HFFc6 (cell line): Measurements from ENCODE around the gene SPIRE2. TPM values are rescaled to one million over a fixed set of nuclear protein-coding genes. Genes with fewer than 3 reads are reported as not detected.
"Not testable (repeated sequence)": the region's sequence is repeated elsewhere in the genome, so short reads cannot be mapped to it uniquely, and the experiment has no call there.

Experiments
- DNase-seq: peaks from one replicate; pipeline ENCODE4 v3.0.0-alpha.2; 2018
- H3K27ac Mint-ChIP-seq: 2 replicates; pipeline ENCODE4 v1.8.0; 2020; ENCODE audit warnings: mild to moderate bottlenecking, mixed read lengths
- H3K27me3 Mint-ChIP-seq: 2 replicates; pipeline ENCODE4 v1.8.0; 2021; ENCODE audit warnings: mild to moderate bottlenecking, moderate library complexity, mixed read lengths; ENCODE audit not compliant: insufficient read depth
- H3K36me3 Mint-ChIP-seq: 2 replicates; pipeline ENCODE4 v1.8.0; 2021; ENCODE audit warnings: low read depth, mixed read lengths
- H3K4me1 Mint-ChIP-seq: 2 replicates; pipeline ENCODE4 v1.8.0; 2020; ENCODE audit warnings: low read depth, mixed read lengths
- H3K4me3 Mint-ChIP-seq: 2 replicates; pipeline ENCODE4 v1.8.0; 2020; ENCODE audit warnings: mild to moderate bottlenecking, moderate library complexity, mixed read lengths
- H3K9me3 Mint-ChIP-seq: 2 replicates; pipeline ENCODE4 v1.8.0; 2020; ENCODE audit warnings: mild to moderate bottlenecking, mixed read lengths
- total RNA-seq, 6 experiments: library from RNA; stranded (reverse); fragmentation: NEBNext Ultra II Directional; extraction: Animal tissue kit (Norgen Biotek cat#: 25700); gene quantifications; 2 replicates in 1 of 6; 3 replicates in 5 of 6; pipeline ENCODE4 v1.2.3, GENCODE V29; 2021
- TF ChIP-seq, protein P1 (sequence below): fragments of 200-600 bp; sonication (generic); IDR thresholded peaks from 2 replicates; pipeline ENCODE4 v1.5.0; 2021; ENCODE audit warnings: antibody characterized with exemption, mild to moderate bottlenecking

SPIRE2 gene
- total RNA-seq, 6 experiments from 2014 or later = 1.5 to 2.5 (median 1.9) TPM

DNA sequence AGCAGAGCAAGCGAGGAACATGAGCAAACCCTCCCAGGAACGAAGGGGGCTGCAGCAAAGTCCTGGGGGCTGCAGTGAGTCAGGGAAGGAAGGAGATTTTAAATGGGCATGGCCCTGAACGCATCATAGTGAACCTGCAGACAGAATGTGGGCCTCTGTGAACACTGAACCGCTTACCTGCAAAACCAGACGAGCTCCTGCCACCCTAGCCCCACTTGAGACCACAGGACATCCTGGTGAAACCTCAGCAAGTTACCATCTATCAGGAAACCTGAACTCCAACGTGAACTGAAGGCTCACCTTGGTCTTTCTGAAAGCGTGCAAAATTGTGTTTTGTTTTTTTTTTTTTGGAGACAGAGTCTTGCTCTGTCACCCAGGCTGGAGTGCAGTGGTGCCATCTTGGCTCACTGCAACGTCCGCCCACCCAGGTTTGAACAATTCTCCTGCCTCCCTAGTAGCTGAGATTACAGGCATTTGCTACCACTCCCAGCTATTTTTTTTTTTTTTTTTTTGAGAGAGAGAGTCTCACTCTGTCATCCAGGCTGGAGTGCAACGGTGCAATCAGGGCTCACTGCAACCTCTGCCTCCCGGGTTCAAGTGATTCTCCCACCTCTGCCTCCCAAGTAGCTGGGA, 42.6 kb upstream of the SPIRE2 start:
- DNase-seq = no peak
- Mint-ChIP-seq H3K27ac (no peak overlapping the region), H3K36me3 (peaks cover 19% of the 10 kb centered on the region; the same call in 1 of the 2 replicates), H3K27me3 (peaks cover 2% of the 10 kb centered on the region; the same call in 1 of the 2 replicates), H3K4me1 (no peaks in the 10 kb centered on the region), H3K4me3 (no peak overlapping the region), H3K9me3 (no peaks in the 10 kb centered on the region)
- TF ChIP-seq, protein P1, sequence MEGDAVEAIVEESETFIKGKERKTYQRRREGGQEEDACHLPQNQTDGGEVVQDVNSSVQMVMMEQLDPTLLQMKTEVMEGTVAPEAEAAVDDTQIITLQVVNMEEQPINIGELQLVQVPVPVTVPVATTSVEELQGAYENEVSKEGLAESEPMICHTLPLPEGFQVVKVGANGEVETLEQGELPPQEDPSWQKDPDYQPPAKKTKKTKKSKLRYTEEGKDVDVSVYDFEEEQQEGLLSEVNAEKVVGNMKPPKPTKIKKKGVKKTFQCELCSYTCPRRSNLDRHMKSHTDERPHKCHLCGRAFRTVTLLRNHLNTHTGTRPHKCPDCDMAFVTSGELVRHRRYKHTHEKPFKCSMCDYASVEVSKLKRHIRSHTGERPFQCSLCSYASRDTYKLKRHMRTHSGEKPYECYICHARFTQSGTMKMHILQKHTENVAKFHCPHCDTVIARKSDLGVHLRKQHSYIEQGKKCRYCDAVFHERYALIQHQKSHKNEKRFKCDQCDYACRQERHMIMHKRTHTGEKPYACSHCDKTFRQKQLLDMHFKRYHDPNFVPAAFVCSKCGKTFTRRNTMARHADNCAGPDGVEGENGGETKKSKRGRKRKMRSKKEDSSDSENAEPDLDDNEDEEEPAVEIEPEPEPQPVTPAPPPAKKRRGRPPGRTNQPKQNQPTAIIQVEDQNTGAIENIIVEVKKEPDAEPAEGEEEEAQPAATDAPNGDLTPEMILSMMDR = no peak

DNA sequence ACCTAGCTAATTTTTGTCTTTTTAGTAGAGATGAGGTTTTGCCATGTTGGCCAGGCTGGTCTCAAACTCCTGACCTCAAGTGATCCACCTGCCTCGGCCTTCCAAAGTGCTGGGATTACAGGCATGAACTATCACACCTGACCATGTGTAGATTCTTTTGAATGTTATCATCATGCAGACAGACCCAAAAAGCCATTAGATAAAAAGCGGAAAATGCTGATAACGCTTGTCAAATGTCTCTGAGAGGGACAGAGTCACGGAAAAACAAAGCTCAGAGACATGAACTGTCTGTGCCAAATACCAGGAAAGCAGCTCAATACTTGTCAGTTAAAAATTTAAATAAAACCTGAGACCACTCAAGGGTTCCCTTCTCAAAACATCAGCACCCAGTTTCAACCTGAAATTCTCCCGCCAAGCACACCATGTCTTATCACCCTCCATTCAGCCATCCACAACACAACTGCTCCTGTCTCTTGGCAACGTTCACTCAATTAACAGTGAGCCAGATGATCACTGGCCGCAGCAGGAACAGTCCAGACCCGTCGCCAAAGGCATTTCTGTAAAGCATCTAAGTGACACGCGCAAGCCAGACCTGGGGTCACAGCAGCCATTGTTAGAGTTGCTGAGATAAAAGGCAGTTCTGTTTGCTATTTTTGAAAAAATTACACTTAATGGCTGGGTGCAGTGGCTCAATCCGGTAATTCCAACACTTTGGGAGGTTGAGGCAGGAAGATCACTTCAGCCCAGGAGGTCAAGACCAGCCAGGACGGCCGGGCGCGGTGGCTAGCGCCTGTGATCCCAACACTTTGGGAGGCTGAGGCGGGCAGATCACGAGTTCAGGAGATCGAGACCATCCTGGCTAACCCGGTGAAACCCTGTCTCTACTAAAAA, 41.6 kb upstream of the SPIRE2 start:
- no peak overlapping the region for H3K27ac Mint-ChIP-seq
- H3K4me3 Mint-ChIP-seq = no peak overlapping the region
- TF ChIP-seq, protein P1 = no peak
- peaks cover 28% of the 10 kb centered on the region for H3K36me3 Mint-ChIP-seq
- no peaks in the 10 kb centered on the region for H3K4me1 Mint-ChIP-seq
- H3K9me3 Mint-ChIP-seq = no peaks in the 10 kb centered on the region
- DNase-seq = no peak
- peaks cover 2% of the 10 kb centered on the region for H3K27me3 Mint-ChIP-seq

DNA sequence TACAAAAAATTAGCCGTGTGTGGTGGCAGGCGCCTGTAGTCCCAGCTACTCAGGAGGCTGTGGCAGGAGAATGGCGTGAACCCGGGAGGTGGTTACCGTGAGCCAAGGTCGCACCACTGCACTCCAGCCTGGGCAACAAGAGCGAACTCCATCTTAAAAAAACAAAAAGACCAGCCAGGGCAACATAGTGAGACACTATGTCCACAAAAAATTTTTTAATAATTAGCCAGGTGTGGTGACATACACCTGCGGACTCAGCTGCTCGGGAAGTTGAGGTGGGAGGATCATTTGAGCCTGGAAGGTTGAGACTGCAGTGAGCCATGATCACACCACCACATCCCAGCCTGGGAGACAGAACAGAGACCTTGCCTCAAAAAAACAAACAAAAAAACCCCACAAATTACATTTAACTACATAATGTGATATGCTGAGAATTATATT, 40.9 kb upstream of the SPIRE2 start:
- no peak overlapping the region for H3K27ac Mint-ChIP-seq
- TF ChIP-seq, protein P1 = no peak
- no peaks in the 10 kb centered on the region for H3K4me1 Mint-ChIP-seq
- H3K36me3 Mint-ChIP-seq = peaks cover 28% of the 10 kb centered on the region
- no peak overlapping the region for H3K4me3 Mint-ChIP-seq
- no peak for DNase-seq
- H3K9me3 Mint-ChIP-seq = no peaks in the 10 kb centered on the region
- H3K27me3 Mint-ChIP-seq = peaks cover 2% of the 10 kb centered on the region

DNA sequence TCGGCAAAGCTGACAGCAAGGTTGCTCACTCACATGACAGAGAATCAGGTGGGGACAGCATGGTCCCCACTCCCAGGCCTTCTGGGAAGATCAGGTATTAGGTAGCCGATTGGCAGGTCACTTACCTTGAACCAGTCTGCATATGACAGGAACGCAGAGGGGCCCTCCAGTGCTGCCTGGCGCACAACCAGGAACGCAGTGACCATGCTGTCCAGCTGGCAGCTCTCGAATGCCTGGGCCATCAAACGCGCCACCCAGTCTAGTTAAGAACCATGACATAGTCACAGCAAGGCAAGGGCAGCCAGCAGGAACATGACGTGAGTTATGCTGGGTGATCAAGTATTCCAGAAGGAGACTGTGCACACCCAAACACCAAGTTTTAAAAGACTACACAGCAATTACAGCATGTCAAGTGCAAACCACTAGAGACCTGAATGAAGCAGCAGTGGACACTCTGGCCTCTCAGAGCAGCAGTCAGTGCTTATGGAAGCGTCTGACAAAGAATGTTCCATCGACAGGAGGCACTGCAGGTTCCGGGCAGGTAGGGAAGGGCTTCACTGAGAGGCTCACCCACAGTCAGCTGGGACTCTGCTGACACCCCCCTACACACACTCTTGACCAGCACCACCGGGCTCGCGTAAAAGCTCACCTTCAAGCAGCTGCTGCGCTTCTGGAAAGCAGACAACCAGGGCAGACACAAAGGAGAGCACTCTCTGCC, 36.8 kb upstream of the SPIRE2 start:
- Mint-ChIP-seq H3K27me3 (peaks cover 2% of the 10 kb centered on the region), H3K27ac (no peak overlapping the region), H3K36me3 (peaks cover 19% of the 10 kb centered on the region), H3K4me1 (no peaks in the 10 kb centered on the region), H3K9me3 (no peaks in the 10 kb centered on the region), H3K4me3 (no peak overlapping the region)
- TF ChIP-seq, protein P1 = no peak
- DNase-seq = no peak

DNA sequence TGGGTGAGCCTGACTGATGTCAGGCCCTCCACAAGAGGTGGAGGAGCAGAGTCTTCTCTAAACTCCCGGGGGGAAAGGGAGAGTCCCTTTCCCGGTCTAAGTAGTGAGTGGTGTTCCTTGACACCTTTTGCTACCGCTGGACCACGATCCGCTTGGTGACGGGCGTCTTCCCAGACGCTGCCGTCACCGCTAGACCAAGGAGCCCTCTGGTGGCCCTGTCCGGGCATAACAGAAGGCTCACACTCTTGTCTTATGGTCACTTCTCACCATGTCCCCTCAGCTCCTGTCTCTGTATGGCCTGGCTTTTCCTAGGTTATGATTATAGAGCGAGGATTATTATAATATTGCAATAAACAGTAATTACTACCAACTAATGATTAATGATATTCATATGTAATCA, 35.2 kb upstream of the SPIRE2 start:
- H3K4me3 Mint-ChIP-seq, H3K9me3 Mint-ChIP-seq, H3K27me3 Mint-ChIP-seq, H3K27ac Mint-ChIP-seq, H3K4me1 Mint-ChIP-seq: not testable (repeated sequence)
- DNase-seq = peak; percentile 27
- H3K36me3 Mint-ChIP-seq = peaks cover 13% of the 10 kb centered on the region
- TF ChIP-seq, protein P1 = peak; percentile 81
